Neural progenitor cell (in vitro differentiated cells): ENCODE results near the gene HEMK1.

Experiments used
- CTCF ChIP-seq: fragments of 200-600 bp; sonication (generic); IDR thresholded peaks from 2 replicates; pipeline ENCODE4 v1.5.1; 2017; ENCODE audit warnings: antibody characterized with exemption, mild to moderate bottlenecking
- EZH2 ChIP-seq: fragments of 200-600 bp; sonication (generic); IDR thresholded peaks from 2 replicates; pipeline ENCODE4 v1.6.1; 2017; ENCODE audit warnings: antibody characterized with exemption, mild to moderate bottlenecking, moderate library complexity
- EZH2phosphoT487 ChIP-seq: fragments of 200-600 bp; sonication (generic); IDR thresholded peaks from 2 replicates; pipeline ENCODE4 v1.6.1; 2017; ENCODE audit warnings: antibody characterized with exemption

- no peak for TF ChIP-seq CTCF
- TF ChIP-seq EZH2, result no peak
- no peak for TF ChIP-seq EZH2phosphoT487
Measured at GRCh38 chr3:50525987-50526386, 43.3 kb upstream of the HEMK1 start.
